Left renal pelvis (tissue), 4 donors: ENCODE data around the gene SIRPG. TPM values are rescaled to one million over a fixed set of nuclear protein-coding genes. Genes with fewer than 3 reads are reported as not detected.
"Not testable (repeated sequence)": the region's sequence is repeated elsewhere in the genome, so short reads cannot be mapped to it uniquely, and the experiment has no call there.

ENCODE experiments used
- DNase-seq, 4 donors: peaks; one replicate each; pipeline ENCODE4 v3.0.0-alpha.2; 2013; ENCODE audit warnings: low read depth in 4 of 4, low spot score in 3 of 4
- polyA plus RNA-seq, 4 donors: library from polyadenylated mRNA; unstranded; fragments of 120-200 nt; gene quantifications; one replicate each; pipeline ENCODE4 v1.2.1, GENCODE V29; 2013; ENCODE audit not compliant: insufficient read length in 4 of 4

Gene SIRPG
- polyA plus RNA-seq, 4 donors: 0.19 TPM; not detected in 3

DNA sequence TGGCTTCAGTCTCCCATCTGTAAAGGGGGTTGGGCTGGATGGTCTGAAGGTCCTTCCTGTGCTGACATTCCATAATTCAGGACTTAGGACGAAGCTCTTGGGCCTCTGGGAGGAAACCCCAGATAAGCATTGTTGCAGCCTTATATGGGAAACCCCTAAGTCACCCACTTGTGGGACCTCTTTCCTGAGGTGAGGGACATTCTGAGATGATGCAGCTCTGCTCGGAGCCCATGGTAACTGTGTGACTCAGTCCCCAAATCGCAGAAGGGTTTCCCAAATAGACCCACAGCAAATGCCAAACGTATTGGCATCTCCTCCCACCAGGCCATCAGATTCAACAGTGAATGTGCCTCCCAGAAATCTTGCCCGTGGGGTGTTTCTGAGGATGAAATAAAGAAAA lies 47.2 kb downstream of the SIRPG start:
- DNase-seq: not testable (repeated sequence)

GRCh38 chr20:1608678-1609347 lies 48.8 kb downstream of the SIRPG start:
- DNase-seq: not testable (repeated sequence)

GRCh38 chr20:1600736-1601135 lies 56.8 kb downstream of the SIRPG start:
- no peak for DNase-seq

- no peak for DNase-seq
These were observed 62.2 kb downstream of the SIRPG start for GRCh38 chr20:1595333-1595732.

- no peak for DNase-seq
These were observed 68.8 kb downstream of the SIRPG start for GRCh38 chr20:1588533-1589460.

DNA sequence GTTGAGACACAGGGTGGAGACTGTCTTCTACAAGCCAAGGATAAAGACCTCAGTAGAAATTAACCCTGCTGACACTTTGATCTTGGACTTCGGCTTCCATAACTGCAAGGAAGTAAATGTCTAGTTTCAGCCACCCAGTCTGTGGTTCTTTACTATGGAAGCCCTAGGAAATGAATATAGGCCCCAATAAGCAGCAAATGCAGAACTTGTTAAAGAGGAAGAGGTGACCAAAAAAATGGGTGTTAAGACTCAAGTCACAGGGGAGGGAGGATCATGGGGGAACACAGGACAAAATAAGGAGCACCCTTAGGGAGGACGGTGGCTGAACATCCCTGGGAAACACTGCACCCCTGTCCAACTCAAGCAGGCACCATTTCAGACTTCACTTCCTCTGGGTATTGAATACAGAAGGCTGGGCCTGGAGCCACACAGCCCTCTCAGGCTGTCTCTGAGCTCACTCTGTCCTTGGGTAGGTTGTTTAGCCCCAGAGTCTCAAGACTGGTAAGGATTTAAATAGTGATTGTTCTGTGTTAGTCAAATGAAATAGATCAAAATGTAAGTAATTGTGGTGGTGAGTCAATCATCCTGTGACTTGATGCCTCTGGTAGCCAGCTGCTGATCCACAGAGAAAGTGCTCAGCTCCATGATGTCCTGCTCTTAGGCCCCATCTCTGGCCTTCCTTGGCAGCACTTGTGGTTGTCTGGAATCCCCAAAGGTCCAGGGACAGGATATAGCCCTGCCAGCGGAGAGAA lies 69.6 kb downstream of the SIRPG start:
- DNase-seq: no peak

GRCh38 chr20:1579488-1579887 lies 78.1 kb downstream of the SIRPG start:
- no peak for DNase-seq

Other genes starting within 250 kb of the SIRPG start
- 100 to 1,000 TPM in 2 of 4 donors, 10 to 100 TPM in 2; 75.7 to 107 (median 99.5) TPM for gene NSFL1C, start 190.9 kb downstream of the SIRPG start, polyA plus RNA-seq
- under 1 TPM; 0.41 to 0.88 (median 0.84) TPM for gene SIRPB2, start 166.4 kb downstream of the SIRPG start, polyA plus RNA-seq
- gene SIRPD, start 100.1 kb downstream of the SIRPG start, polyA plus RNA-seq: not detected
- gene SIRPB1, start 37.8 kb downstream of the SIRPG start, polyA plus RNA-seq: 1 to 10 TPM in 3 of 4 donors, not detected in 1; 2.2 to 3.6 (median 2.4) TPM
- 10 to 100 TPM; 24.7 to 40.2 (median 28.2) TPM for gene SIRPA, start 237.6 kb upstream of the SIRPG start, polyA plus RNA-seq